ENCODE results near the gene SMIM17. TPM values are rescaled to one million over a fixed set of nuclear protein-coding genes. Genes with fewer than 3 reads are reported as not detected.

Gene SMIM17
- total RNA-seq, 2 experiments from 2014 or later = not detected

- DNase-seq (no peak), ATAC-seq (ENCODE audit: poor library complexity) (no peak)
- H3K9me3 ChIP-seq (ENCODE audit: control insufficient read depth in 1 of 2, insufficient read depth in 1 of 2, low read length in 2 of 2) = peaks cover 35 to 52% of the 10 kb centered on the region in 2 experiments
- no peaks in the 10 kb centered on the region for H3K4me1 Mint-ChIP-seq (ENCODE audit: low read depth)
- H3K27me3 Mint-ChIP-seq = no peaks in the 10 kb centered on the region
- no peaks in the 10 kb centered on the region for H3K4me1 ChIP-seq (ENCODE audit: insufficient read depth, low read length)
- no peaks in the 10 kb centered on the region for H3K36me3 ChIP-seq (ENCODE audit: insufficient read depth, low read length)
- no peak overlapping the region for H3K27ac ChIP-seq (ENCODE audit: low read depth in 1 of 2, low read length in 2 of 2)
- peaks cover 23% of the 10 kb centered on the region for H3K9me3 Mint-ChIP-seq
- CTCF ChIA-PET = no interaction called here
- intact Hi-C loops (cut with DNase I, micrococcal nuclease) = no loop called here
- peaks cover 14% of the 10 kb centered on the region for H3K36me3 Mint-ChIP-seq (ENCODE audit: low read depth)
- no peak overlapping the region for H3K27ac Mint-ChIP-seq
- TF ChIP-seq CTCF (IDR thresholded peaks at IDR 0.05) = no peak
- H3K4me3 Mint-ChIP-seq = no peak overlapping the region
- no peak overlapping the region for H3K4me3 ChIP-seq (ENCODE audit: low read length)
- POLR2A ChIA-PET = no interaction called here
- no peaks in the 10 kb centered on the region for H3K27me3 ChIP-seq (ENCODE audit: control insufficient read depth in 1 of 2, insufficient read depth in 2 of 2, low read length in 2 of 2)
These were observed 11.2 kb downstream of the SMIM17 start for GRCh38 chr19:56654151-56654550.

- no peak overlapping the region for H3K27ac ChIP-seq (ENCODE audit: low read depth in 1 of 2, low read length in 2 of 2)
- peaks cover 3% of the 10 kb centered on the region for H3K9me3 Mint-ChIP-seq
- ATAC-seq (ENCODE audit: poor library complexity) = no peak
- no peaks in the 10 kb centered on the region for H3K36me3 ChIP-seq (ENCODE audit: insufficient read depth, low read length)
- H3K4me3 ChIP-seq (ENCODE audit: low read length) = no peak overlapping the region
- DNase-seq = no peak
- H3K27me3 ChIP-seq (ENCODE audit: control insufficient read depth in 1 of 2, insufficient read depth in 2 of 2, low read length in 2 of 2) = no peaks in the 10 kb centered on the region
- H3K36me3 Mint-ChIP-seq (ENCODE audit: low read depth) = peaks cover 26% of the 10 kb centered on the region
- no peaks in the 10 kb centered on the region for H3K4me1 ChIP-seq (ENCODE audit: insufficient read depth, low read length)
- POLR2A ChIA-PET = no interaction called here
- H3K4me3 Mint-ChIP-seq = no peak overlapping the region
- H3K4me1 Mint-ChIP-seq (ENCODE audit: low read depth) = no peaks in the 10 kb centered on the region
- peaks cover 40 to 82% of the 10 kb centered on the region in 2 experiments for H3K9me3 ChIP-seq (ENCODE audit: control insufficient read depth in 1 of 2, insufficient read depth in 1 of 2, low read length in 2 of 2)
- intact Hi-C loops (cut with DNase I, micrococcal nuclease) = no loop called here
- H3K27me3 Mint-ChIP-seq = no peaks in the 10 kb centered on the region
- TF ChIP-seq CTCF (IDR thresholded peaks at IDR 0.05) = no peak
- H3K27ac Mint-ChIP-seq = no peak overlapping the region
- CTCF ChIA-PET = no interaction called here
These were observed 17.6 kb downstream of the SMIM17 start for GRCh38 chr19:56660381-56661107.

GRCh38 chr19:56661248-56661647 lies 18.3 kb downstream of the SMIM17 start:
- intact Hi-C loops (cut with DNase I, micrococcal nuclease) = no loop called here

More at GRCh38 chr19:56661248-56661647, 18.3 kb downstream of the SMIM17 start:
- no peak for TF ChIP-seq CTCF (IDR thresholded peaks at IDR 0.05)
- Mint-ChIP-seq H3K4me3 (no peak overlapping the region), H3K27ac (no peak overlapping the region), H3K27me3 (no peaks in the 10 kb centered on the region), H3K9me3 (peaks cover 2% of the 10 kb centered on the region), H3K4me1 (ENCODE audit: low read depth) (no peaks in the 10 kb centered on the region), H3K36me3 (ENCODE audit: low read depth) (peaks cover 27% of the 10 kb centered on the region)
- ChIA-PET POLR2A (no interaction called here), CTCF (no interaction called here)
- Histone ChIP-seq H3K36me3 (ENCODE audit: insufficient read depth, low read length) (no peaks in the 10 kb centered on the region), H3K27ac (ENCODE audit: low read depth in 1 of 2, low read length in 2 of 2) (no peak overlapping the region), H3K4me3 (ENCODE audit: low read length) (no peak overlapping the region), H3K4me1 (ENCODE audit: insufficient read depth, low read length) (no peaks in the 10 kb centered on the region), H3K9me3 (ENCODE audit: control insufficient read depth in 1 of 2, insufficient read depth in 1 of 2, low read length in 2 of 2) (peaks cover 38 to 83% of the 10 kb centered on the region in 2 experiments), H3K27me3 (ENCODE audit: control insufficient read depth in 1 of 2, insufficient read depth in 2 of 2, low read length in 2 of 2) (no peaks in the 10 kb centered on the region)
- no peak for ATAC-seq (ENCODE audit: poor library complexity)
- no peak for DNase-seq
